Activated effector memory CD4-positive, alpha-beta T cell treated with anti-CD3 and anti-CD28 coated beads, Interleukin-2, amount 50 U/mL, for 16 hours (primary cell): Measurements from ENCODE around the gene RAI1.

Source experiments
- DNase-seq: peaks from one replicate; pipeline ENCODE4 v3.0.0-alpha.2; 2020

Gene RAI1

DNA sequence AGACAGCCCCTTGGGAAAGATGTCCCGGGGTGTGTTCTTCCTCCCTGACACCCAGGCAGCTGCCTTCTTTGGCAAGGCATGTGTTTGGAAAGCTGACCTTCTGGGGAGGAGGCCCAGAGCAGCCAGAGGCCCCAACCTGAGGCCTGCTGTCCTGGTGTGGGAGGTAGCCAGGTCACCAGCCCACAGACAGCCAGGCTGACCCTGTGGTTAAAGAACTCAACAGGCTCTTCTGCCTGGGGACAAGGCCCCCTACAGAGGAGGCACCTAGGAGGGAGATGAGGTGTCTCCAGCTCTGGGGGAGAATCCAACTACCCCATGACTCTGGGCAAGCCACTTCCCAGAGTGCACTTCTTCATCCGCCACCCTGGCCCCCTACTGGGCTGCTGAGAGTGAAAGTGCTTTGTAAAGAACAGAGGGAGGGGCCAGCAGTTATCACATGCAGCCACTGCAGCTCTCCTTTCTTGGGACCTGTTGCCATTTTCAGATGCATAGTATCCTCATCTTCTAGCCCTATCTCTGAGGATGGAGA is 168.7 kb downstream of the RAI1 start:
- DNase-seq: peak; percentile 84

DNA sequence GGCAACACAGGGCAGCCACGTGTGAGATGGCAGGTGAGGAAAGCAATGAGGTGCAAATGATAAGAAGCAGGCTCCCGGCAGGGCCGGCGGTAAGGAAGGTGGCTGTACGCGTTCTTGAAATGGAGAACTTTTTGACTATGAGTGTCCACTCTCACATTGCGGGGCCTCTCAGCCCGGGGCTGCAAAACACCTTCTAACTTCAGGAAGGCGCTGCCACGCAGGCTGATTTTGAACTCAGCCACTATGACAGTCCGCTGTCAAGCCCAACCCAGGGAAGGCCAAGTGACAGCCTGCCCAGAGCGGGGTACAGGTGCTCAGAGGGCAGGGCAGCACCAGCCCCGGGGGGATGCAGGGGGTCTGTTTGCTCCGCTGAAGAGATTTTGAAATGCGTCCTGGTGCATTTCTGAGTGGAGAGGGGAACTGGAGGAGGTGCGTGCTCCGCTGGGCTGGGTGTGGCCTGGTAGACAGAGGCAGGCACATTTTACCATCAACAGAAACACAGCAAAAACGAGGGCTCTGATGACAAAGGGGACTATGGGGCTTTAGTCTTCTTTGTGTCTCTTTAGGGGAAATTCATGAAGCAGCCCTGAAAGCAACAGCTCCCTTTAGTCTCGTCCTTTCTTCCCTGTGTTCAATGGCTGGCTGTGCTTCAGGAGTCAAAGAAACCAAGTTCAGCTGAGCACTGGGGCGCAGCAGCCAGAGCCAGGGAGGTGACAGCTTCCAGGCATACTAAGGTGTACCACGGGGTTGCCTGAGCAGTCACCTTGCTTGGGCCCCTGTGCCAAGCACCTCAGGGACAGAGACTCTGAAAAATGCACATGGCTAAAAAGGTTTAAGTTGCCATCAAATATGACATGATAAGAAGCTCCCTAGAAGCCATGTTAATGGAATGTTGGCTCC is 170.1 kb downstream of the RAI1 start:
- no peak for DNase-seq

DNA sequence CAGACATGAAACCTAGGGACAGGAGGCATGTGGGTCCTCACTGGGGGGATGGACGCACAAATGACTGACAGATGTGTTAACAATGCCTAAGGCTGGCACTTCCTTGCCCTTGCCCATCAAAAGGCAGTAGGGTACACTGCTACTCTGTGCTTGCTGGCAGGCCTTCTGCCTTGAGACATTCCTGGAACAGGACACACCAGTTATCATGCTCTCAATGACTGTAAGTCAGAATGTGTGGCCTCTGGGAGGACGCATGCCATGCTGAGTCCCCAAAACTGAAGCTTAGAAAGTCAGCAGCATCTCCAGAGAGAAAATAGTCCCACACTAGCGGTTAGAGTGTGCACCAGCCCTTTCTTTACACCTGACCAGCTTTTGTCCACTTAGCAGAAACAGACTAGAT is 171.7 kb downstream of the RAI1 start:
- no peak for DNase-seq

DNA sequence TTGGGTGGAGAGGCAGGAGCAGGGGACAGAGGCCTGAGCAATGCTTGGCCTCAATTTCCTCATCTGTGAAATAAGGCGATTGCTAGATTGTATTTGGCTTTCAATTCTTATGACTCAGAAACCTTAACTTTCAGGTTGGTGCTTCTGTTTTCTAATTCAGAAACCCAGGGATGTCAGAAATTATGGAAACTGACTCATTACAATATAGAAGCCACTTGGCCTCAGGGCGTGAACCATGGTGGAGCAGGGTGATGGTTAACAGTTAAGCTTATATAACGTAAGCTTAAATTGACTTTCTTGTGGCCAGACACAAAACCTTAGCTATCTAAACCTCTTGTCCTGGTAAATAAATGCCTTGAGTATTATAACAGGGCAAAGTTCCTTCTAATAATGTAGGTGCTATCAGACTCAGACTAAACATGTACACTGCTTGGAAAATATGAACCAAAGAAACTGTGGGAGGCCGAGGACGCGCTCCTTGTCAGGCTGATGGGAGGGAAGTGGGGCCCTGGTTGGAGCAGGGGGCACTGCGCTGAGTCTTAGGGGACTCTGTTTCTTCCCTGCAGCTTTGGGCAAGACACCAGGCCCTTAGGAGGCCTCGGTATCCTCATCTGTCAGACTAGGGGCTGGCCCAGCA is 172.7 kb downstream of the RAI1 start:
- peak; percentile 70 for DNase-seq

DNA sequence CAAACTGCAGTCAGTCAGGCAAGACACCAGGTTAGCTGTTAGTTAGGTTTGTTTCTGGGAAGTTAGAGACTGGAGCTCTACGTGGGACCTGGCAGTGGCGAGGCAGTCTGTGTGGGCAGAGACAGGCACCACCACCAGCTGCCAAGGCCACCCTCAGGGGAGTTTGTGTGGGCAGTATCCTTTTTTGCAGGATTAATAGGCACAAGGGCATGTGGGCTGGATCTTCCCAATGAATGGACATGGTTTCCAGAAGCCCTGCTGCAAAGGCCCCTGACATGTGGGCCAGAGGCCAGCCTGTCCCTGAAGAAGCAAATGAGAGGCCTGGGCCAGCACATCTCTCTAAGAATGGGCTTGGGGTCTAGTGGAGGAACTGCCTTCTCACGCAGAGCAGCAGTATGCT is 174.7 kb downstream of the RAI1 start:
- DNase-seq: no peak

DNA sequence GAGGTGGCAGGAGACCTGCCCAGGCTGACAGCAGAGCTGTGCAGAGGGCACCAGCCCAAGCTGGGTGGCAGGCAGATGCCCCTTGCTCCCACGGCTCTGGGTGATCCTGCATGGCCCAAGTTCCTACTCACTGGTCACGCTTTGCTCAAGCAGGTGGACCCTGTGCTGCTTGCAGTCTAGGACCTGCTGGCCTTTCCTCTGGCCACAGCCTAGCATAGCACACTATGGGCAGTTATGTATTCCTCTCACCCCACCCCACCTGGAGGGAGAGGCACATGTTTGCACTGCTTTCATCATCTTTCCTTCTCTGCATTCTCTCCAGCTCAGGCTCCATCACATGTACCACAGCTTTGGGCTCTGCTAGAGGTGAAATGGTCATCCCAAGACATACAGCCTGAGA is 175.1 kb downstream of the RAI1 start:
- no peak for DNase-seq

DNA sequence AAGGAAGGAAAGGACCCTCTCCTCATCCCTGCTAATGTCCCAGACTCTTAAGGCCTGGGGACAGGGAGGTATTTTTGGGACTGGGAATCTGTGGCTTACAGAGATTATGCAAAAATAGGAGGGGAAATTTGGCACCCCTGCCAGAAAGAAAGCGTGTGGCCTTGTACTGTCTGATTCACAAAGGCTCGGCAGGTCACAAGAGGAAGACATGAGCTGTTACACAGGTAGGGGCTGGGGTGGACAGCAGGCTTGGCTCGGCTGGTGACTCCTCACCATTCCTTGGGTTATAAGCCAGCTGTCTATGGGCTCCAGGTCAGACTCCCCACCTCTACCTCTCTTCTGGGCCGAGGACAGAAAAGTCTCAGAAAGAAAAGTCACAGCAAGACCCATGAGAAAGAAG is 176.2 kb downstream of the RAI1 start:
- no peak for DNase-seq

DNA sequence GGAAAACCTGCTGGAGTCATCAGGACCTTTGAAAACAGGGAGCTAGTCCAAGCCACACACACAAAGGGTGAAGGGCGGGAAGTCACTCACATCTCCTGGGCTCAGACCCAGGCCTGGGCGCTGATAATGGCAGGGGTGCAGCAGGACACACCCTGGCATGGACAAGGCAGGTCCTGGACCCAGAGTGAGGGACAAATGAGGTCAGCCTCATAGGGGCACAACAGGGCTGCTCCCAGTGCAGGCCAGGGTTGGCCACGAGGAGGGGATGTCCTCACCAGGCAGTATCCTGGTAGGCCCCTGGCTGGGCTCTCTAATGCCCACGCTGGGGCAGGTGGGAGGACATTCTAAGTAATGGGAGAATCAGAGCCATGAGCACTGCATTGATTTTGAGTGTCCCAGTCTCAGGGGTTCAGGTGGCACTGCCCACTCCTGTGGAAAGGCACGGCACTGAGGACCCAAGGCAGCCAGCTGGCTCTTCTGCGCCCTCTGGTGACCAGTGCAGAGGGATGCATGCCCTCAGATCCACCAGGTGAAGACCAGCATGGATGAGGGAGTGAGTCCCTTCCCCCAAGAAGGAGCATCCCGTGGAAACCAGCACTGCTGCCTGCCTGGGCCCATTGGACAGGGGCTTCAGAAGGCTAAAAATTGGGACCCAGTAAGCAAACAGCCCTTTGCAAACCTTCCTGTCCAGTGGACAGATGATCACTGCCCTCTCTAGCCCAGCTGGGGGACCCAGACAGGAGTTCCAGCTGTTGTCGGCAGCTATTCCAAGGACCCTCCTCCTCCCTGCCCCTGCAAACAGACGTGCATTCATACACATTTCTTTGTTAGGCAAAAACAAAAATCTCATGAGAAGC is 178.9 kb downstream of the RAI1 start:
- peak; percentile 88 for DNase-seq

DNA sequence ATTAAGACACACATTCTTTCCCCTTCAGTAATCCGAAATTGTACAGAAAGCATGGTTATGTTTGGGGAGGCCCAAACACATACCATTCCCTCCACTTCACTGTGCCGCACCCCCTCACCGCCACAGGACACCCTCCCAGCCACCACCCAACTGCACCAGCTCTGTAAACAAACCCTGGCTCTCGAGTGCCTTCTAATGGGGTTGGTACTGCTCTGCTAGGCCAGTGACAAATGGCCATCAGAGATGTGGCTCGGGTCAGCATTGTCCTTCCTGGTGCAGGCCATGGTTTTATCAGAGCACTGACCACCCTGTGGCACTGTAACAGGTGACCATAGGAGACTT is 179.5 kb downstream of the RAI1 start:
- no peak for DNase-seq
